ENCODE results near the gene MDFIC. TPM values are rescaled to one million over a fixed set of nuclear protein-coding genes. Genes with fewer than 3 reads are reported as not detected.

Gene MDFIC
- total and polyA plus RNA-seq, 2 experiments from 2014 or later = 3.0 to 5.2 TPM

GRCh38 chr7:115019882-115020605 lies 98.2 kb downstream of the MDFIC start (continued):
- no peak for TF ChIP-seq REST (IDR thresholded peaks at IDR 0.05; ENCODE audit: unreplicated experiment)
- no peak for TF ChIP-seq JUNB (IDR thresholded peaks at IDR 0.05; ENCODE audit: unreplicated experiment)
- no peak for TF ChIP-seq EZH2phosphoT487 (IDR thresholded peaks at IDR 0.05; ENCODE audit: unreplicated experiment)
- TF ChIP-seq ZNF331 (CRISPR knock-in tag; IDR thresholded peaks at IDR 0.05; ENCODE audit: low read depth) = no peak
- TF ChIP-seq ZNF114 (CRISPR knock-in tag; IDR thresholded peaks at IDR 0.05) = no peak
- TF ChIP-seq ZNF462 (CRISPR knock-in tag; IDR thresholded peaks at IDR 0.05) = no peak
